Measurements from ENCODE around the gene ARAP3. TPM values are rescaled to one million over a fixed set of nuclear protein-coding genes. Genes with fewer than 3 reads are reported as not detected.

ARAP3 gene
- total RNA-seq, 1 experiment from 2014 or later = 27.6 TPM

GRCh38 chr5:141714542-141715310, 32.7 kb upstream of the ARAP3 start:
- Histone ChIP-seq H3K23me2 (ENCODE audit: insufficient read length, low read depth, low read length, poor library complexity, severe bottlenecking) (no peaks in the 10 kb centered on the region), H4K20me1 (ENCODE audit: control insufficient read depth, insufficient read depth, insufficient read length) (no peaks in the 10 kb centered on the region), H3K79me1 (ENCODE audit: insufficient read depth, low read depth, low read length, poor library complexity, severe bottlenecking) (no peaks in the 10 kb centered on the region), H2BK120ac (ENCODE audit: low read depth, low read length, poor library complexity, severe bottlenecking) (no peak overlapping the region), H4K5ac (ENCODE audit: insufficient read length, low read depth, low read length) (no peak overlapping the region), H3T11ph (ENCODE audit: low read length) (no peak overlapping the region), H3K79me2 (ENCODE audit: insufficient read depth, low read length) (no peaks in the 10 kb centered on the region), H3K27me3 (ENCODE audit: insufficient read depth, low read length) (no peaks in the 10 kb centered on the region), H2AFZ (ENCODE audit: low read length) (no peak overlapping the region), H2BK15ac (ENCODE audit: low read depth, low read length) (no peak overlapping the region), H3K9ac (ENCODE audit: extremely low read depth, insufficient read length, low read length) (no peak overlapping the region), H3K56ac (ENCODE audit: insufficient read length, low read depth, low read length) (no peak overlapping the region), H3K4ac (ENCODE audit: low read depth, low read length) (no peak overlapping the region), H3K9me3 (ENCODE audit: control insufficient read depth, low read depth, low read length) (no peaks in the 10 kb centered on the region), H2BK20ac (ENCODE audit: low read depth, low read length, poor library complexity, severe bottlenecking) (no peak overlapping the region), H4K91ac (ENCODE audit: insufficient read length, low read depth, low read length) (no peak overlapping the region), H3K4me1 (ENCODE audit: insufficient read depth, low read length) (peaks cover 10% of the 10 kb centered on the region), H4K8ac (replicated peaks; ENCODE audit: insufficient read length, low read depth, low read length) (no peak overlapping the region), H2AK5ac (ENCODE audit: insufficient read length, low read length) (no peak overlapping the region), H2BK12ac (ENCODE audit: insufficient read length, low read depth, low read length) (no peak overlapping the region), H3K4me2 (ENCODE audit: insufficient read depth, insufficient read length, low read length) (no peak overlapping the region), H3K14ac (ENCODE audit: insufficient read depth, low read length) (no peak overlapping the region), H3K23ac (ENCODE audit: insufficient read length, low read depth, low read length) (no peak overlapping the region), H2BK5ac (ENCODE audit: insufficient read length, low read length) (no peak overlapping the region), H3K27ac (ENCODE audit: insufficient read length, low read depth, low read length) (no peak overlapping the region), H3K18ac (ENCODE audit: insufficient read length, low read depth, low read length) (no peak overlapping the region)
- no peak for DNase-seq
- Mint-ChIP-seq H3K4me3 (no peak overlapping the region), H3K4me1 (peaks cover 42 to 44% of the 10 kb centered on the region in 2 experiments), H3K27ac (no peak overlapping the region), H3K36me3 (ENCODE audit: insufficient read depth in 1 of 3, low read depth in 3 of 3) (no peaks in the 10 kb centered on the region), H3K9me3 (no peaks in the 10 kb centered on the region), H3K27me3 (ENCODE audit: low read depth) (peaks cover 6% of the 10 kb centered on the region)
- no peak for TF ChIP-seq CTCF (conservative IDR thresholded peaks at IDR 0.05)
- no CpG with 5 or more reads among the region's 1 CpG for WGBS (ENCODE audit: extremely low coverage, insufficient read length, low lambda C conversion rate)

Measured in H9 (cell line).